22Rv1 (cell line): ENCODE results near the gene GPC2.
"Not testable (repeated sequence)": the region's sequence is repeated elsewhere in the genome, so short reads cannot be mapped to it uniquely, and the experiment has no call there.

Experiments
- ZFX ChIP-seq: fragments of 450-650 bp; IDR thresholded peaks from 2 replicates; pipeline ENCODE4 v1.6.1; 2017; ENCODE audit warnings: antibody characterized with exemption, borderline replicate concordance
- TF ChIP-seq, protein P1 (sequence below): fragments of 450-650 bp; IDR thresholded peaks from 2 replicates; pipeline ENCODE4 v1.5.1; 2017; ENCODE audit warnings: mild to moderate bottlenecking

DNA sequence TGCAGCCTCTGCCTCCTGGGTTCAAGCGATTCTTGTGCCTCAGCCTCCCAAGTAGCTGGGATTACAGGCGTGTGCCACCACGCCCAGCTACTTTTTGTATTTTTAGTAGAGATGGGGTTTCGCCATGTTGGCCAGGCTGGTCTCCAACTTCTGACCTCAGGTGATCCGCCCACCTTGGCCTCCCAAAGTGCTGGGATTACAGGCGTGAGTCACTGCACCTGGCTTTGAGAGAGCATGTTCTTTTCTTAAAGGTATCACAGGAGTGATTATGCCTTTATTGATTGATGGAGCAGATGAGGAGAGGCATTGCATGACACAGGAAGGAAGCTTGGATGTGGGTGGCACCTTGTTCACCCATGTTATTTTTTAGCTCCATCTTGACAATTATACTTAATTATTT lies 5.9 kb upstream of the GPC2 start:
- TF ChIP-seq, protein P1, sequence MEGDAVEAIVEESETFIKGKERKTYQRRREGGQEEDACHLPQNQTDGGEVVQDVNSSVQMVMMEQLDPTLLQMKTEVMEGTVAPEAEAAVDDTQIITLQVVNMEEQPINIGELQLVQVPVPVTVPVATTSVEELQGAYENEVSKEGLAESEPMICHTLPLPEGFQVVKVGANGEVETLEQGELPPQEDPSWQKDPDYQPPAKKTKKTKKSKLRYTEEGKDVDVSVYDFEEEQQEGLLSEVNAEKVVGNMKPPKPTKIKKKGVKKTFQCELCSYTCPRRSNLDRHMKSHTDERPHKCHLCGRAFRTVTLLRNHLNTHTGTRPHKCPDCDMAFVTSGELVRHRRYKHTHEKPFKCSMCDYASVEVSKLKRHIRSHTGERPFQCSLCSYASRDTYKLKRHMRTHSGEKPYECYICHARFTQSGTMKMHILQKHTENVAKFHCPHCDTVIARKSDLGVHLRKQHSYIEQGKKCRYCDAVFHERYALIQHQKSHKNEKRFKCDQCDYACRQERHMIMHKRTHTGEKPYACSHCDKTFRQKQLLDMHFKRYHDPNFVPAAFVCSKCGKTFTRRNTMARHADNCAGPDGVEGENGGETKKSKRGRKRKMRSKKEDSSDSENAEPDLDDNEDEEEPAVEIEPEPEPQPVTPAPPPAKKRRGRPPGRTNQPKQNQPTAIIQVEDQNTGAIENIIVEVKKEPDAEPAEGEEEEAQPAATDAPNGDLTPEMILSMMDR, result not testable (repeated sequence)
- TF ChIP-seq ZFX, result not testable (repeated sequence)
